Calu3 (cell line): Measurements from ENCODE around the gene CTDSPL2. TPM values are rescaled to one million over a fixed set of nuclear protein-coding genes. Genes with fewer than 3 reads are reported as not detected.
"Not testable (repeated sequence)": the region's sequence is repeated elsewhere in the genome, so short reads cannot be mapped to it uniquely, and the experiment has no call there.

ENCODE experiments used
- BruUV-seq: library from RNA; stranded (reverse); fragments of 400-500 nt; replicated peaks from 2 replicates; lab custom pipeline; 2021; lab: Mats Ljungman, UMichigan
- CTCF ChIA-PET: fragments of 300-600 bp; sonication (Branson Sonifier 250); formaldehyde crosslinking; loops from one replicate; lab custom pipeline; 2022; ENCODE audit warnings: antibody characterized with exemption; lab: Charles Lee
- DNase-seq: peaks from one replicate; pipeline ENCODE4 v3.0.0; 2022
- H3K27ac Mint-ChIP-seq: one replicate; pipeline ENCODE4 v1.8.0; 2022; ENCODE audit warnings: mixed read lengths; ENCODE audit not compliant: unreplicated experiment
- H3K27me3 Mint-ChIP-seq: one replicate; pipeline ENCODE4 v1.8.0; 2022; ENCODE audit warnings: mixed read lengths; ENCODE audit not compliant: unreplicated experiment
- H3K36me3 Mint-ChIP-seq: one replicate; pipeline ENCODE4 v1.8.0; 2022; ENCODE audit warnings: mild to moderate bottlenecking, moderate library complexity, mixed read lengths; ENCODE audit not compliant: insufficient read depth, unreplicated experiment
- H3K4me1 Mint-ChIP-seq: one replicate; pipeline ENCODE4 v1.8.0; 2022; ENCODE audit warnings: mild to moderate bottlenecking, low read depth, mixed read lengths; ENCODE audit not compliant: unreplicated experiment
- H3K4me3 Mint-ChIP-seq: one replicate; pipeline ENCODE4 v1.8.0; 2022; ENCODE audit warnings: mild to moderate bottlenecking, low read depth, moderate library complexity, mixed read lengths; ENCODE audit not compliant: unreplicated experiment
- H3K9me3 Mint-ChIP-seq: one replicate; pipeline ENCODE4 v1.8.0; 2022; ENCODE audit warnings: low read depth, mixed read lengths; ENCODE audit not compliant: unreplicated experiment
- intact Hi-C: fragments of 100-400 bp; cut with micrococcal nuclease; formaldehyde crosslinking; loops from one replicate; pipeline ENCODE4 v1.10.0; 2022; ENCODE audit not compliant: unreplicated experiment
- total RNA-seq: library from RNA; stranded (reverse); gene quantifications from 2 replicates; pipeline ENCODE4 v1.2.3, GENCODE V29; 2022
- TF ChIP-seq, protein P1 (sequence below): fragments of 200-600 bp; IDR thresholded peaks from one replicate; pipeline ENCODE4 v1.8.0; 2022; ENCODE audit warnings: antibody characterized with exemption; ENCODE audit not compliant: unreplicated experiment

Gene CTDSPL2
- total RNA-seq, 1 experiment from 2014 or later = 38.0 TPM

DNA sequence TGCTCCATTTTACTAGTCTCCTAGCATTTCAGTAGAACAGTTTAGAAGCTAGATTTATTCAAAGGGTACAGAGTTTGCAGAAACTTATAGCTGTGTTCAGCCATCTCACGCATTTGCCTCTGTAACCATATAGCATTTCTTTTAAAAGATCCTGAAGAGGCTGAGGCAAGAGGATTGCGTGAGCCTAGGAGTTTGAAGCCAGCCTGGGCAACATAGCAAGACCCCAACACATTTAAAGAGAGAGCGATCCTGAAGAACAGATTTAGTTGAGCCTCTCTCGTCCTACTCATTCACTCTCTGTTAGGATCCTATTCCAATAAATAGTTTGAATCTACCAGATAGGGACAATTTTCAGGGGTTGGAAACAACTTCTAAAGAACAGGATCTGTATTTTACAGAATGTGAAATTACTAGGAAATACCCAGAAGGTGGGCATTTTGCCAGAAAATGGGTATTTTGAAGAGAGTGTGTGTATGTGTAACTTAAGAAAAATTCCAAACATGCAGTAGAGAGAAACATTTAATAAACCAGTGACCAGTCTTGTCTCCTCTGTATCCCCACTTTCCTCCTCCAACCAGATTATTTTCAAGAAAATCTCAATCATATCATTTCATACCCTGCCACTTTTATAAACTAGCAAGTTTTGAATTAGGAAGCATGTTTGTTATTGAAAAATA, 114.0 kb downstream of the CTDSPL2 start:
- no peak overlapping the region for H3K4me3 Mint-ChIP-seq

DNA sequence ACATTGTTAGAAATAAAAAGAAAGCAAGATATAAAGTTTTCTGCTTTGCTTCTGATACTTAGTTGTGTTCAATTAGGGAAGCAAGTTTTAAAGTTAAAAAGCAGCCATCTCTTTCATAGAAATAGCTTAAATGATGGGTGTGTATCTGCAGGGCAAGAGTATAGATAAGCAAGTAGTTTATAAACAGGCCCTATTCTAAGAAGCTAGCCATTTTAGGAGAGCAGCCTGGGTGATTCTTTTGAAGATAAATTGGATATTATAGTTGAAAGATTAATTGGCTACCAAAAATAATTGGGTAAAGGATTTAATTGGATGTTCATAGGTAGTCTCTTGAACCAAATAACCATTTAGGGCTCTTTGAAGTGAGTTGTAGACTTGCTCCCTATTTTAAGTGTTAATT, 115.2 kb downstream of the CTDSPL2 start:
- no peaks in the 10 kb centered on the region for H3K9me3 Mint-ChIP-seq
- no peak overlapping the region for H3K27ac Mint-ChIP-seq
- intact Hi-C loops = no loop called here
- BruUV-seq = no TSS peak
- H3K27me3 Mint-ChIP-seq = no peaks in the 10 kb centered on the region
- no peak for DNase-seq
- TF ChIP-seq, protein P1, sequence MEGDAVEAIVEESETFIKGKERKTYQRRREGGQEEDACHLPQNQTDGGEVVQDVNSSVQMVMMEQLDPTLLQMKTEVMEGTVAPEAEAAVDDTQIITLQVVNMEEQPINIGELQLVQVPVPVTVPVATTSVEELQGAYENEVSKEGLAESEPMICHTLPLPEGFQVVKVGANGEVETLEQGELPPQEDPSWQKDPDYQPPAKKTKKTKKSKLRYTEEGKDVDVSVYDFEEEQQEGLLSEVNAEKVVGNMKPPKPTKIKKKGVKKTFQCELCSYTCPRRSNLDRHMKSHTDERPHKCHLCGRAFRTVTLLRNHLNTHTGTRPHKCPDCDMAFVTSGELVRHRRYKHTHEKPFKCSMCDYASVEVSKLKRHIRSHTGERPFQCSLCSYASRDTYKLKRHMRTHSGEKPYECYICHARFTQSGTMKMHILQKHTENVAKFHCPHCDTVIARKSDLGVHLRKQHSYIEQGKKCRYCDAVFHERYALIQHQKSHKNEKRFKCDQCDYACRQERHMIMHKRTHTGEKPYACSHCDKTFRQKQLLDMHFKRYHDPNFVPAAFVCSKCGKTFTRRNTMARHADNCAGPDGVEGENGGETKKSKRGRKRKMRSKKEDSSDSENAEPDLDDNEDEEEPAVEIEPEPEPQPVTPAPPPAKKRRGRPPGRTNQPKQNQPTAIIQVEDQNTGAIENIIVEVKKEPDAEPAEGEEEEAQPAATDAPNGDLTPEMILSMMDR = no peak
- no peaks in the 10 kb centered on the region for H3K4me1 Mint-ChIP-seq
- H3K36me3 Mint-ChIP-seq = peaks cover 26% of the 10 kb centered on the region
- CTCF ChIA-PET = no interaction called here
- no peak overlapping the region for H3K4me3 Mint-ChIP-seq

More for the DNA sequence above, 114.0 kb downstream of the CTDSPL2 start:
- TF ChIP-seq, protein P1 = no peak
- DNase-seq = no peak
- CTCF ChIA-PET = no interaction called here
- intact Hi-C loops = no loop called here
- BruUV-seq = no TSS peak
- H3K9me3 Mint-ChIP-seq = no peaks in the 10 kb centered on the region
- peaks cover 36% of the 10 kb centered on the region for H3K36me3 Mint-ChIP-seq
- H3K27me3 Mint-ChIP-seq = no peaks in the 10 kb centered on the region
- H3K4me1 Mint-ChIP-seq = no peaks in the 10 kb centered on the region
- H3K27ac Mint-ChIP-seq = no peak overlapping the region

DNA sequence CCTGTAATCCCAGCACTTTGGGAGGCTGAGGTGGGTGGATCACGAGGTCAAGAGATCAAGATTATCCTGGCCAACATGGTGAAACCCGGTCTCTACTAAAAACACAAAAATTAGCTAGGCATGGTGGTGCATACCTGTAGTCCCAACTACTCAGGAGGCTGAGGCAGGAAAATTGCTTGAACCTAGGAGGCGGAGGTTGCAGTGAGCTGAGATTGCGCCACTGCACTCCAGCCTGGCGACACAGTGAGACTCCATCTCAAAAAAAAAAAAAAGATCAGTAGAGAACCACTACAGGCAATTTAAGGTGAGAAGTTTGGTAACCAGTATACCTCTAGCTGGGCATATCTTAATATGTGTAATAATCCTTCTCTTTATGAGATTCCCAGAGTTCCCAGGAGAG, 117.3 kb downstream of the CTDSPL2 start:
- BruUV-seq, H3K4me1 Mint-ChIP-seq, H3K4me3 Mint-ChIP-seq, CTCF ChIA-PET, DNase-seq, H3K27me3 Mint-ChIP-seq, intact Hi-C loops, H3K27ac Mint-ChIP-seq, H3K9me3 Mint-ChIP-seq: not testable (repeated sequence)
- H3K36me3 Mint-ChIP-seq = peaks cover 21% of the 10 kb centered on the region

DNA sequence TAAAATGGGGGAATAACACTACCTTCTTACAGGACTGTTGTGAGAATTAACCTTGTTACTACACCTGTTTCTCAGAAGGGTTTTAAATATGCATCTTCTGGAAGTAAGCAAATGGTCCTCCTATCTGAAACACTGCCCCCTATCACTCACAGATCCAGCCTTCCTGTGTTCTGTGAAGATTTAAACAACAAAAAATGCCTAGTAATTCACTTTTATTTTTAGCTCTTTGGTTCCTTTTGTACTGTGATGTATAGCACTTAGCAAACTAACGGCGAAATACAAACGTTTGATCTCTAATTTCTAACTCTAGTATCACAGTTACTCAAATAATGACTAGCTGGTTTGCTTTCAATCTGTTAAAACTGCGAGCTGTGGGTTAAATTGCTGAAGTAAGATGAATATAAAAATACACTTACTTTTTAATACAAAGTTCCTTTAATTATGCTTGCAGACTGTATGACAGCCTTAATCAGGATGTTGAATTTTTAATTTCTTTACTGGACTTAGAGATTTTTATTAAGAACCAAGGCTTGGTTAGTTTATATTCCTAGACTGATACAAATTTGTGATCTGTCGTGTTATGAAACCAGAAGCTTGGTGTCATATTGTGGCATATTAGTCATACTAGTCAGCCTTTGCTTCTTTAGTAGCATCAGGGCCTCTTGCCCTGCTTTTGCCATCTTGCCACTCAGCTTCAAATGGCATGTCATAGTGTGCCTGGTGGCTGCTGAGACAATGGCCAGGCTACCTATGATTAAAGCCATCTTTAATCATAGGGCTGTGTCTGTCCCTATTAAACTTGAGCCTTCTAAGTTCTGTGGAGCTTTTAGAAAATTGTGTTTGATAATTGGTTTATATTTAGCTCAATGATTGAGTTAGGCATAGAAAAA, 118.7 kb downstream of the CTDSPL2 start:
- CTCF ChIA-PET = interaction anchor here (0.6 kb wide), 1 partner anchor 790 kb away, joined by 3 read pairs; no protein-coding TSS in a partner anchor
- intact Hi-C loops = no loop called here
- Mint-ChIP-seq H3K9me3 (no peaks in the 10 kb centered on the region), H3K4me3 (no peak overlapping the region), H3K36me3 (peaks cover 18% of the 10 kb centered on the region), H3K27me3 (no peaks in the 10 kb centered on the region), H3K4me1 (no peaks in the 10 kb centered on the region), H3K27ac (no peak overlapping the region)
- DNase-seq = no peak
- BruUV-seq = no TSS peak
- TF ChIP-seq, protein P1 = no peak

DNA sequence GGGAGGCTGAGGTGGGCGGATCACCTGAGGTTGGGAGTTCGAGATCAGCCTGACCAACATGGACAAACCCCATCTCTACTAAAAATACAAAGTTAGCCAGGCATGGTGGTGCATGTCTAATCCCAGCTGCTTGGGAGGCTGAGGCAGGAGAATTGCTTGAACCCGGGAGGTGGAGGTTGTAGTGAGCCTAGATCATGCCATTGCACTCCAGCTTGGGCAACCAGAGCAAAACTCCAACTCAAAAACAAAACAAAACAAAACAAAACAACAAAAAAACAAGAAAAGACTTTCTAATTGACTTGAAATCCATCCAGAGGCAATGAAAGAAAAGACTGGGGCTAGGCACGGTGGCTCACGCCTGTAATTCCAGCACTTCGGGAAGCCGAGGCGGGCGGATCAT, 121.7 kb downstream of the CTDSPL2 start:
- DNase-seq, intact Hi-C loops, H3K4me1 Mint-ChIP-seq, H3K4me3 Mint-ChIP-seq, CTCF ChIA-PET, H3K9me3 Mint-ChIP-seq, H3K27me3 Mint-ChIP-seq, H3K27ac Mint-ChIP-seq, BruUV-seq: not testable (repeated sequence)
- peaks cover 23% of the 10 kb centered on the region for H3K36me3 Mint-ChIP-seq
